Astrocyte (in vitro differentiated cells and primary cell): ENCODE measurements around the gene ZNF343. TPM values are rescaled to one million over a fixed set of nuclear protein-coding genes. Genes with fewer than 3 reads are reported as not detected.

Source experiments
- DNase-seq: peaks from one replicate; pipeline ENCODE4 v3.0.0-alpha.2; 2010; ENCODE audit warnings: low read depth
- FAIRE-seq: peaks from 2 replicates; lab custom pipeline; 2011; peaks lifted over from hg19 to GRCh38; lab: Jason Lieb, UNC
- H2AFZ ChIP-seq: 2 replicates; pipeline ENCODE4 v1.6.0; 2012; ENCODE audit warnings: low read depth, low read length, inconsistent platforms
- H3K27ac ChIP-seq: 2 replicates; pipeline ENCODE4 v1.5.1; 2011; ENCODE audit warnings: low read depth, low read length, inconsistent platforms
- H3K27me3 ChIP-seq: 2 replicates; pipeline ENCODE4 v1.6.0; 2011; ENCODE audit warnings: low read length, inconsistent platforms; ENCODE audit not compliant: insufficient read depth
- H3K36me3 ChIP-seq: 2 replicates; pipeline ENCODE4 v1.5.1; 2011; ENCODE audit warnings: low read length, inconsistent platforms; ENCODE audit not compliant: insufficient read depth
- H3K4me1 ChIP-seq: 2 replicates; pipeline ENCODE4 v1.5.1; 2011; ENCODE audit warnings: low read length, inconsistent platforms; ENCODE audit not compliant: insufficient read depth
- H3K4me2 ChIP-seq: 2 replicates; pipeline ENCODE4 v1.6.0; 2012; ENCODE audit warnings: low read length, inconsistent platforms
- H3K4me3 ChIP-seq: 2 replicates; pipeline ENCODE4 v1.5.1; 2011; ENCODE audit warnings: low read depth, mild to moderate bottlenecking, low read length, inconsistent platforms; ENCODE audit not compliant: insufficient read depth
- H3K79me2 ChIP-seq: 2 replicates; pipeline ENCODE4 v1.6.0; 2012; ENCODE audit warnings: mild to moderate bottlenecking, low read length, inconsistent platforms; ENCODE audit not compliant: insufficient read depth
- H3K9ac ChIP-seq: 2 replicates; pipeline ENCODE4 v1.6.0; 2012; ENCODE audit warnings: mild to moderate bottlenecking, low read length, inconsistent platforms
- H3K9me3 ChIP-seq: 2 replicates; pipeline ENCODE4 v1.5.1; 2012; ENCODE audit warnings: low read depth, mild to moderate bottlenecking, low read length, inconsistent platforms; ENCODE audit not compliant: insufficient read depth
- H4K20me1 ChIP-seq: 2 replicates; pipeline ENCODE4 v1.6.0; 2012; ENCODE audit warnings: low read length, inconsistent platforms; ENCODE audit not compliant: insufficient read depth
- H3K27ac Mint-ChIP-seq: one replicate; pipeline ENCODE4 v1.8.0; 2021; ENCODE audit warnings: mild to moderate bottlenecking, mixed read lengths; ENCODE audit not compliant: unreplicated experiment
- H3K27me3 Mint-ChIP-seq: one replicate; pipeline ENCODE4 v1.8.0; 2021; ENCODE audit warnings: low read depth, mixed read lengths; ENCODE audit not compliant: unreplicated experiment
- H3K36me3 Mint-ChIP-seq: one replicate; pipeline ENCODE4 v1.8.0; 2021; ENCODE audit warnings: low read depth, mixed read lengths; ENCODE audit not compliant: unreplicated experiment
- H3K4me1 Mint-ChIP-seq: one replicate; pipeline ENCODE4 v1.8.0; 2021; ENCODE audit warnings: low read depth, mixed read lengths; ENCODE audit not compliant: unreplicated experiment
- H3K4me3 Mint-ChIP-seq: one replicate; pipeline ENCODE4 v1.8.0; 2021; ENCODE audit warnings: mild to moderate bottlenecking, moderate library complexity, mixed read lengths; ENCODE audit not compliant: unreplicated experiment
- H3K9me3 Mint-ChIP-seq: one replicate; pipeline ENCODE4 v1.8.0; 2021; ENCODE audit warnings: mild to moderate bottlenecking, mixed read lengths; ENCODE audit not compliant: unreplicated experiment
- EZH2 ChIP-seq: IDR thresholded peaks from 2 replicates; pipeline ENCODE4 v1.6.1; 2012; ENCODE audit warnings: mild to moderate bottlenecking, low read length, inconsistent platforms; ENCODE audit not compliant: insufficient read depth
- total RNA-seq: library from RNA; stranded (reverse); gene quantifications from 2 replicates; pipeline ENCODE4 v1.2.1, GENCODE V29; 2021
- TF ChIP-seq, protein P1 (sequence below): IDR thresholded peaks from 2 replicates; pipeline ENCODE4 v1.5.1; 2011; ENCODE audit warnings: low read depth, mild to moderate bottlenecking, inconsistent platforms, low read length, moderate library complexity; ENCODE audit not compliant: insufficient read depth

The ZNF343 gene
- total RNA-seq, 1 donor from 2014 or later: 9.6 TPM

DNA sequence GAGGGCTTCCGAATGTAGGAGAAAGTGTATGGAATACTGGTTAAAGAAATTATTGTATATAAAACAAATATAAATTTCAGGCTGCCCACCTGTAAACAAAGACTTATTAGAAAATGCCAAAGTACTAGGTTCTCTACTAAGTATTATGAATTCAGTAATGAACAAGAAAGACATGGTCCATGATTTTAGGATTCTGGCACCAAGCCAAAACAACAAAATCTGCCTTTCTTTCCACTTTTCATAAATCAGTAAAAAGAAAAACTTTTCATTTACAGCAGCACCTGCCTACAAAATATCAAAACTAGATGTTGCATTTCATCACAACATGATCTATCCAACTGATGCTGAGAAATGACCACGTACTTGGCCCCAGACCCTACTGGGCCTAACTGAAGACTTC, 23.6 kb downstream of the ZNF343 start:
- Histone ChIP-seq H4K20me1 (no peaks in the 10 kb centered on the region), H3K9me3 (no peaks in the 10 kb centered on the region), H3K79me2 (no peaks in the 10 kb centered on the region), H3K27me3 (no peaks in the 10 kb centered on the region), H3K4me2 (no peak overlapping the region), H3K9ac (no peak overlapping the region), H3K4me1 (no peaks in the 10 kb centered on the region), H3K4me3 (no peak overlapping the region), H2AFZ (no peak overlapping the region), H3K36me3 (peaks cover 43% of the 10 kb centered on the region), H3K27ac (no peak overlapping the region)
- no peak for DNase-seq
- Mint-ChIP-seq H3K4me3 (no peak overlapping the region), H3K9me3 (no peaks in the 10 kb centered on the region), H3K27ac (no peak overlapping the region), H3K36me3 (peaks cover 32% of the 10 kb centered on the region), H3K4me1 (no peaks in the 10 kb centered on the region), H3K27me3 (no peaks in the 10 kb centered on the region)
- TF ChIP-seq, protein P1, sequence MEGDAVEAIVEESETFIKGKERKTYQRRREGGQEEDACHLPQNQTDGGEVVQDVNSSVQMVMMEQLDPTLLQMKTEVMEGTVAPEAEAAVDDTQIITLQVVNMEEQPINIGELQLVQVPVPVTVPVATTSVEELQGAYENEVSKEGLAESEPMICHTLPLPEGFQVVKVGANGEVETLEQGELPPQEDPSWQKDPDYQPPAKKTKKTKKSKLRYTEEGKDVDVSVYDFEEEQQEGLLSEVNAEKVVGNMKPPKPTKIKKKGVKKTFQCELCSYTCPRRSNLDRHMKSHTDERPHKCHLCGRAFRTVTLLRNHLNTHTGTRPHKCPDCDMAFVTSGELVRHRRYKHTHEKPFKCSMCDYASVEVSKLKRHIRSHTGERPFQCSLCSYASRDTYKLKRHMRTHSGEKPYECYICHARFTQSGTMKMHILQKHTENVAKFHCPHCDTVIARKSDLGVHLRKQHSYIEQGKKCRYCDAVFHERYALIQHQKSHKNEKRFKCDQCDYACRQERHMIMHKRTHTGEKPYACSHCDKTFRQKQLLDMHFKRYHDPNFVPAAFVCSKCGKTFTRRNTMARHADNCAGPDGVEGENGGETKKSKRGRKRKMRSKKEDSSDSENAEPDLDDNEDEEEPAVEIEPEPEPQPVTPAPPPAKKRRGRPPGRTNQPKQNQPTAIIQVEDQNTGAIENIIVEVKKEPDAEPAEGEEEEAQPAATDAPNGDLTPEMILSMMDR: no peak
- no peak for TF ChIP-seq EZH2
- FAIRE-seq: no peak

DNA sequence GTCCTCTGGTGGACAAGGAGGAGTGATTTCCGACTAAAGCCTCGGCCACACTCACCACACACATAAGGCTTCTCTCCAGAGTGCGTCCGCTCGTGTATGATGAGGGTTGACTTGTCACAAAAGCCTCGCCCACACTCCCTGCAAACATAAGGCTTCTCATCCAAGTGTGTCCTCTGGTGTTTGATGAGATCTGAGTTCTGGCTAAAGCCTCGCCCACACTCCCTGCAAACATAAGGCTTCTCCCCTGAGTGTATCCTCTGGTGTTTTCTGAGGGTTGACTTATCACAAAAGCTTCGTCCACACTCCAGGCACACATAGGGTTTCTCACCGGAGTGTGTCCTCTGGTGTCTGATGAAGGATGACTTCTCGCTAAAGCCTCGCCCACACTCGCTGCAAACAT, 25.2 kb downstream of the ZNF343 start:
- peaks cover 34% of the 10 kb centered on the region for H3K36me3 Mint-ChIP-seq
- H3K27me3 Mint-ChIP-seq: no peaks in the 10 kb centered on the region
- H3K27ac Mint-ChIP-seq: no peak overlapping the region
- Histone ChIP-seq H3K9me3 (no peaks in the 10 kb centered on the region), H3K9ac (no peak overlapping the region), H3K4me3 (no peak overlapping the region), H3K27ac (no peak overlapping the region), H3K4me2 (no peak overlapping the region), H3K4me1 (no peaks in the 10 kb centered on the region), H3K36me3 (peaks cover 42% of the 10 kb centered on the region), H3K27me3 (no peaks in the 10 kb centered on the region), H3K79me2 (no peaks in the 10 kb centered on the region), H4K20me1 (no peaks in the 10 kb centered on the region), H2AFZ (no peak overlapping the region)
- DNase-seq (no peak), FAIRE-seq (no peak)
- no peaks in the 10 kb centered on the region for H3K4me1 Mint-ChIP-seq
- TF ChIP-seq, protein P1: no peak
- no peak for TF ChIP-seq EZH2
- H3K9me3 Mint-ChIP-seq: no peaks in the 10 kb centered on the region
- H3K4me3 Mint-ChIP-seq: no peak overlapping the region

DNA sequence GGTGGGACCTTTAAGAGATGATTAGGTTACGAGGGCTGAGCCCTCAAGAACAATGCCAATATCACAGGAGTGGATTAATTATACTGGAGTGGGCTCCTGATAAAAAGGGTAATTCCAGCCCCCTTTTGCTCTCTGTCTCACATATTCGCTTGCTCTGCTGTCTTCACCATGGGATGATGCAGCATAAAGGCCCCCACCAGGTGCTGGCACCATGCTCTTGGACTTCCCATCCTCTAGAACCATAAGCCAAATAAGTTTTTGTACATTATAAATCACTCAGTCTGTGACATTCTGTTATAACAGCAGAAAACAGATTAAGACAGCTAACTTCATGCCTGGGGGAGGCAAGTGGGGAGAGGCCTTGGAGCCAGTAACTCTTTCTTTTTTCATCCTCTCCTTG, 28.3 kb downstream of the ZNF343 start:
- no peaks in the 10 kb centered on the region for H3K9me3 ChIP-seq
- H3K4me2 ChIP-seq: no peak overlapping the region
- no peaks in the 10 kb centered on the region for H3K27me3 ChIP-seq
- H3K4me3 ChIP-seq: no peak overlapping the region
- Mint-ChIP-seq H3K9me3 (no peaks in the 10 kb centered on the region), H3K36me3 (peaks cover 37% of the 10 kb centered on the region), H3K4me1 (no peaks in the 10 kb centered on the region), H3K27me3 (no peaks in the 10 kb centered on the region), H3K4me3 (no peak overlapping the region), H3K27ac (no peak overlapping the region)
- H3K79me2 ChIP-seq: no peaks in the 10 kb centered on the region
- H3K36me3 ChIP-seq: peaks cover 28% of the 10 kb centered on the region
- H3K9ac ChIP-seq: no peak overlapping the region
- no peaks in the 10 kb centered on the region for H3K4me1 ChIP-seq
- DNase-seq: no peak
- FAIRE-seq: no peak
- H4K20me1 ChIP-seq: no peaks in the 10 kb centered on the region
- H2AFZ ChIP-seq: no peak overlapping the region
- H3K27ac ChIP-seq: no peak overlapping the region
- TF ChIP-seq, protein P1: no peak
- TF ChIP-seq EZH2: no peak
